Cardiac fibroblast (primary cell): Measurements from ENCODE around the gene INKA2.

Experiments
- DNase-seq, 2 donors: peaks; one replicate each; pipeline versions ENCODE4 v3.0.0 to v3.0.0-alpha.2; 2010; ENCODE audit warnings: low read depth in 2 of 2
- H3K4me3 ChIP-seq, 2 donors: replicated peaks in 1 of 2; 1 replicate in 1 of 2; 2 replicates in 1 of 2; pipeline ENCODE4 v1.5.1; 2011; ENCODE audit warnings: low read depth in 2 of 2, low read length in 2 of 2, mild to moderate bottlenecking in 2 of 2, moderate library complexity in 1 of 2
- TF ChIP-seq, protein P1 (sequence below): IDR thresholded peaks from one replicate; pipeline ENCODE4 v1.5.1; 2011; ENCODE audit warnings: low read depth, mild to moderate bottlenecking, low read length, inconsistent platforms

The INKA2 gene

DNA sequence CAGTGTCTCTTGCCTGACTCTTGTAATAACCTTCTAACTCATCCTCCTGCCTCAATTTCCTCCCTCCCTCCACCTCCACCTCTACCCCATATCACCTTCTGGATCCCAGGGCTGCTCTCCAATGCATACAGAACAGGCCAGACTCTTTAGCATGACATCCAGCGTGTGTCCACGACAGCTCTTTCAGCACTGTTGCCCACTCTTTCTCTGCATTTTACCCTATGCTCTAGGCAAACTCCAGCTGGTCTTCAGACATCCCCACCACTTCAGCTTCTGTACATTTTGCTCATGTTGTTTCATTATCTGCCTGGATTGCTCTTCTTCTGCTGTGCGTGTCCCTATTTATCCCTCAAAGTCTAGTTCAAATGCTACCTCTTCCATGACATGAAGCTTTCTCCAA, 4.8 kb downstream of the INKA2 start:
- TF ChIP-seq, protein P1, sequence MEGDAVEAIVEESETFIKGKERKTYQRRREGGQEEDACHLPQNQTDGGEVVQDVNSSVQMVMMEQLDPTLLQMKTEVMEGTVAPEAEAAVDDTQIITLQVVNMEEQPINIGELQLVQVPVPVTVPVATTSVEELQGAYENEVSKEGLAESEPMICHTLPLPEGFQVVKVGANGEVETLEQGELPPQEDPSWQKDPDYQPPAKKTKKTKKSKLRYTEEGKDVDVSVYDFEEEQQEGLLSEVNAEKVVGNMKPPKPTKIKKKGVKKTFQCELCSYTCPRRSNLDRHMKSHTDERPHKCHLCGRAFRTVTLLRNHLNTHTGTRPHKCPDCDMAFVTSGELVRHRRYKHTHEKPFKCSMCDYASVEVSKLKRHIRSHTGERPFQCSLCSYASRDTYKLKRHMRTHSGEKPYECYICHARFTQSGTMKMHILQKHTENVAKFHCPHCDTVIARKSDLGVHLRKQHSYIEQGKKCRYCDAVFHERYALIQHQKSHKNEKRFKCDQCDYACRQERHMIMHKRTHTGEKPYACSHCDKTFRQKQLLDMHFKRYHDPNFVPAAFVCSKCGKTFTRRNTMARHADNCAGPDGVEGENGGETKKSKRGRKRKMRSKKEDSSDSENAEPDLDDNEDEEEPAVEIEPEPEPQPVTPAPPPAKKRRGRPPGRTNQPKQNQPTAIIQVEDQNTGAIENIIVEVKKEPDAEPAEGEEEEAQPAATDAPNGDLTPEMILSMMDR = no peak
- H3K4me3 ChIP-seq = no peak overlapping the region
- no peak for DNase-seq

GRCh38 chr1:111733992-111734341, 5.2 kb downstream of the INKA2 start:
- no peak for DNase-seq
- H3K4me3 ChIP-seq = no peak overlapping the region
- TF ChIP-seq, protein P1 = no peak

GRCh38 chr1:111733183-111733991, 5.8 kb downstream of the INKA2 start:
- TF ChIP-seq, protein P1 = no peak
- H3K4me3 ChIP-seq = peak overlapping the region in 1 of 2 donors; percentile 21
- DNase-seq = peak; percentile 96 to 97

- no peak overlapping the region for H3K4me3 ChIP-seq
- no peak for DNase-seq
- TF ChIP-seq, protein P1 = no peak
These were observed 6.5 kb downstream of the INKA2 start for GRCh38 chr1:111732718-111733117.

- TF ChIP-seq, protein P1 = no peak
- no peak for DNase-seq
- no peak overlapping the region for H3K4me3 ChIP-seq
These were observed 7.2 kb downstream of the INKA2 start for GRCh38 chr1:111731956-111732355.

GRCh38 chr1:111730706-111731105, 8.5 kb downstream of the INKA2 start:
- no peak for DNase-seq
- TF ChIP-seq, protein P1 = no peak
- no peak overlapping the region for H3K4me3 ChIP-seq
